AG09309 (cell line): Measurements from ENCODE around the gene MCTP1.

Source experiments
- DNase-seq: peaks from one replicate; pipeline ENCODE4 v3.0.0-alpha.2; 2010; ENCODE audit warnings: low read depth
- H3K4me3 ChIP-seq: 2 replicates; pipeline ENCODE4 v1.5.1; 2011; ENCODE audit warnings: mild to moderate bottlenecking, low read depth, low read length, moderate library complexity; ENCODE audit not compliant: control insufficient read depth
- CTCF ChIP-seq: IDR thresholded peaks from 2 replicates; pipeline ENCODE4 v1.5.1; 2011; ENCODE audit warnings: mild to moderate bottlenecking, low read depth, low read length, inconsistent platforms; ENCODE audit not compliant: insufficient read depth, control insufficient read depth; ENCODE audit errors: missing control alignments

MCTP1 gene

GRCh38 chr5:94888674-94889073, 396.2 kb downstream of the MCTP1 start:
- no peak for TF ChIP-seq CTCF
- DNase-seq, result no peak
- H3K4me3 ChIP-seq, result no peak overlapping the region

DNA sequence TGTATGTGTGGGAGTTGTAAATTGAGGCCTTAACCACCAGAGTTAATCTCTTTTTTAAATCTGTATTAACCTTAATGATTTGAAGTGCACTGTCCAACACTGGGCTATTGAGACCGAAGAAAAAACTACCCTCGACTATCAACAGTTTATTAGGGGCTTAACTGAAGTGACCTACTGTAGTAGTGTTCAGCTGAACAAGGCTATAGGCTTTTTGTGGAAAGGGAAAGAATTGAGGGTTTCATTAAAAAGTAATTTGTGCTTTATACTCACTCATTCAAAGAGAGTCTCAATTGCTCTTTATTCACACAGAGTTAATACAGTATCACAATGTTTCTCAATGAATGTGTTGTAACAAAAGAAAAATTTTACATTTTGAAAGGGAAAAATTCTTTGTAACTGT, 399.0 kb downstream of the MCTP1 start:
- no peak for TF ChIP-seq CTCF
- no peak for DNase-seq
- no peak overlapping the region for H3K4me3 ChIP-seq

DNA sequence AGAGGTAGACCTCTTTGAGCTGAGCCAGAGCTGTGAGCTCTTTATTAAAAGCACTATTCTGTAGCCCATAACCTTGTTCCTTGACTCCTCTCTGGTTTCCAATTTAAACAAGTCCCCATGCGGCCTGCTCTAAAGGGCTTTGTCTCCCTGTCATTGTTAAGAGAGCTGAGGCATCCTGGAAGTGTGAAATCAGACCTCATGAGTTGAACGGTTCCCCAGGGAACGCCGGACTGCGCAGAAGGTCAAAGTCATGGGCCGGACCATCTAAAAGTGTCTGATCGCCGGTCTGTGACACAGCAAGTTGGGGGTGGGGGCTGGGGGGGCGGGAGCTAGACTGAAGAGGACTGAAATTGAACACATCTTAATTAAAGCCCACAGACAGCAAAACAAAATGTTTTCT, 400.6 kb downstream of the MCTP1 start:
- DNase-seq, result no peak
- TF ChIP-seq CTCF, result no peak
- no peak overlapping the region for H3K4me3 ChIP-seq

GRCh38 chr5:94872526-94872925, 412.4 kb downstream of the MCTP1 start:
- TF ChIP-seq CTCF, result no peak
- no peak for DNase-seq
- no peak overlapping the region for H3K4me3 ChIP-seq

- DNase-seq, result no peak
- no peak overlapping the region for H3K4me3 ChIP-seq
- TF ChIP-seq CTCF, result no peak
Measured at GRCh38 chr5:94870511-94871183, 414.2 kb downstream of the MCTP1 start.

DNA sequence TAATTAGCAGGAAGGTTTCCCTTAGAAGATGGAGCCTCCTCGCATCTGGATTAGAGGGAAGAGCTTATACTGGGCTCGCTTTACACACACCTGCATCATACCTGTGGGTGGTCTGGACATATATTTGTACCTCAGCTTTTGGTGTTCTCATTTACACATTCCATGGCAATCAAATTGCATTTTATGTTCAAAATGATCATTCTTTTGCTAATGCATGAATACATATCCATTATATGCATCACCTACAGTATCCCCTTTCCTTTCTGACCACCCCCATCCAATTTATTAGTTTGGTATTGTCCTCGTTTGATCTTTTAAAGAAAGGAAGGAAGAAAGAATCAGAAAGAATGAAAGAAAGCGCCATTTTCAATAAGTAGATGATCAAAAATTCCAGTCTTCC, 415.0 kb downstream of the MCTP1 start:
- TF ChIP-seq CTCF, result no peak

More for the DNA sequence above, 415.0 kb downstream of the MCTP1 start:
- no peak overlapping the region for H3K4me3 ChIP-seq
- DNase-seq, result no peak
